Epithelial cell of esophagus (primary cell): ENCODE results near the gene ADARB2.

Source experiments
- DNase-seq: peaks from one replicate; pipeline ENCODE4 v3.0.0; 2010; ENCODE audit warnings: low read depth
- H3K4me3 ChIP-seq: 2 replicates; pipeline ENCODE4 v1.5.1; 2011; ENCODE audit warnings: mild to moderate bottlenecking, low read length, control low read depth
- TF ChIP-seq, protein P1 (sequence below): IDR thresholded peaks from 2 replicates; pipeline ENCODE4 v1.5.1; 2011; ENCODE audit warnings: low read depth, mild to moderate bottlenecking, low read length, control low read depth, inconsistent platforms; ENCODE audit not compliant: insufficient read depth; ENCODE audit errors: missing control alignments

The ADARB2 gene

DNA sequence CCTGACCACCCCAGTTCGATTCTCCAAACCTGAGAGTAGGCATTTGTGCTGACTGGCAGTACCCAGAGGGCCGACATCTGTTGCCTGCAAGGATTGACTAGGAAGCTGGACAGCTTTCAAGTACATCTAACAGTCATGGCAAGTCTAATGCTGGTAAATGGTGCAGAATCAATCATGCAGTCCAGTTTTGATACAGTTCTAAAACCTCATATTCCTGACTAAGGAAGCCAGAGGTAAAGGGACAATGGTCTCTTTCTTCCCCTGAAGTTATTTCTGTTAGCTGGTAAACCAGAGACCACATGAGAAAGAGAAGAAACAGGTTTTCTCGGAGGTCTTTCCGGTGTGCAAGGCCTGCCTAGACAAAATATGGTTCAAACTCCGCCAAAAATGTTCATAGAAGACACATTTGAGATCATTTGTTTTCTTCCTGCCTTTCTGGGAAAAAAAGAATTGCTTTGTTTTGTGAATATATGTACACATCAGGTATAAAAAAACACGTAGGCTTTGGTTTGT lies 584.0 kb downstream of the ADARB2 start:
- no peak for DNase-seq
- no peak overlapping the region for H3K4me3 ChIP-seq
- TF ChIP-seq, protein P1, sequence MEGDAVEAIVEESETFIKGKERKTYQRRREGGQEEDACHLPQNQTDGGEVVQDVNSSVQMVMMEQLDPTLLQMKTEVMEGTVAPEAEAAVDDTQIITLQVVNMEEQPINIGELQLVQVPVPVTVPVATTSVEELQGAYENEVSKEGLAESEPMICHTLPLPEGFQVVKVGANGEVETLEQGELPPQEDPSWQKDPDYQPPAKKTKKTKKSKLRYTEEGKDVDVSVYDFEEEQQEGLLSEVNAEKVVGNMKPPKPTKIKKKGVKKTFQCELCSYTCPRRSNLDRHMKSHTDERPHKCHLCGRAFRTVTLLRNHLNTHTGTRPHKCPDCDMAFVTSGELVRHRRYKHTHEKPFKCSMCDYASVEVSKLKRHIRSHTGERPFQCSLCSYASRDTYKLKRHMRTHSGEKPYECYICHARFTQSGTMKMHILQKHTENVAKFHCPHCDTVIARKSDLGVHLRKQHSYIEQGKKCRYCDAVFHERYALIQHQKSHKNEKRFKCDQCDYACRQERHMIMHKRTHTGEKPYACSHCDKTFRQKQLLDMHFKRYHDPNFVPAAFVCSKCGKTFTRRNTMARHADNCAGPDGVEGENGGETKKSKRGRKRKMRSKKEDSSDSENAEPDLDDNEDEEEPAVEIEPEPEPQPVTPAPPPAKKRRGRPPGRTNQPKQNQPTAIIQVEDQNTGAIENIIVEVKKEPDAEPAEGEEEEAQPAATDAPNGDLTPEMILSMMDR, result no peak

DNA sequence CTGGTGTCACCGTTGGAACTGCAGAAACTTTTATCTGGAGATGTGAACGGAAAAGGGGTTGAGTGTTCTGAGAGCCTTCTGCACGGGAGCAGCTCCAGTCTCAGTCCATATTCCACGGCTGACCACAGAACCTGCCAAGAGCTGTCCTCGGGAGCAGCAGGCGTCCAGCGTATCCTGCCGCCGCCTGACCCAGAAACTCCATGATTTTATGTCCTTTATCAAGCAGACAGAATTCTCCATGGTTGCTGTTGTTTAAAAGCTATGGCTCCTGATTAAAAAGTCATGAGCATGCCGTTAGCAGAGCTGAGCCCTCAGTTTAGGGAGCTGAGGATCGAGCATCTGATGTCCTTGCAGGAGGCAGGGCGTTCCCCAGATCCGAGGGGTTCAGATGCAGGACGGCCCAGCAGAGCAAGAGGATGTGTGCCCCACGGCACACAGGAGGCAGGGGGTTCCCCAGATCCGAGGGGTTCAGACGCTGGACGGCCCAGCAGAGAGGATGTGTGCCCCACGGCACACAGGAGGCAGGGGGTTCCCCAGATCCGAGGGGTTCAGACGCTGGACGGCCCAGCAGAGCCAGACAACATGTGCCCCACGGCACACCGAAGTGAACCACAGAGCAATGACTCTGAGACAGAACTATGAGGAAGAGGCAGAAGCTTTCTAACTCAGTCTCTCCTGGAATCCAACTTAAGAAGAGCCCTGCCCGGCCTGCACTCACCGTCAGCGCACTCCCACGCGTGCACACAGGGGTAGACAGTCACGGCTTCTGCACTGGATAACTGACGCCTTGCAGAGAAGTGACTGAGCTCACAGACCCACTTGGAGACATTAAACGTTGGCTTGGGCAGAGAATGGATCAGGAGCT lies 584.7 kb downstream of the ADARB2 start:
- peak; percentile 11 for DNase-seq
- no peak overlapping the region for H3K4me3 ChIP-seq
- TF ChIP-seq, protein P1, result no peak

DNA sequence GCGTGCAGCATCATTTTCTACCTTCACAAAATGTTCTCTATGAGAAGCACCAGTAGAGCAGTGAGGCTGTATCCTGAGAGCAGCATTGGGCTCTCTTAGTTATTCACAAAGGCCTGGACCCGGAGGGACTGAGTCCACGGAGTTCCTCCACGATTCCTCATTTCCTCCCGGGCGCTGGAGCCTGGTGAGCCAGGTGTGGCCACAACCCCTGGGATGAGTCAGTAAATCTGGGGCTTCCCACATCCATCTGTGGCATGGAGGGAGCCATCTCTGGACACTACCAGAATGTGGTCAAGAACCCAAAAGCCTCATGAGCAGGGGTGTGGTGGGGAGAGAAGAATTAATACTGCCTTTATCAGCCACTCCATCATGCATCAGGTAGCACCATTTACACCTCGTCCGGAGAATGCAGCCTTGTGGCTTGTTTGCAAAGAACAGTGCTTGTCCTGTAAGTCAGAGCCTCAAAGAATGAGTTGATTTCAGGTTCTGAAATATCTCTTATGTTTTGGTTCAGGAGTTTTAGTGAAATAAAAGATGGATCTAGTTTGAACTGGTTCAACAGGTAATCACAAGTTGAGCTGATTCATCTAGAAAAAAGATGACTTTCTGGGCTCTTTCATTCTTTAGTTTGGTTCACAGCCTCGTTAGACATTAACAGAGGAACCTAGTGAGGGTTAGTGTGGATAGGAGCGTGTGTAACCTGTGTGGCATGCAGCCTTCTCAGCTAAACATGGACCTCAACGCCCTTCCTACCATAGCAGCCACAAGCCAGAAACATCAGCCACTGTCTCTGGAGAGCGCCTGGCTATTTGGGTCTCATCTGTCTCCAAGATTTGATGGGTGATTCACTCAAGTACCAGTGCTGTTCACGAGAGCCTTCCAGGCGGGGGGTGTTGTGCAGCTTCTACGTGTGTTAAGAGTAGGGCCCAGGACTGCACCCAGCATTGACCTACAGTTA lies 586.0 kb downstream of the ADARB2 start:
- H3K4me3 ChIP-seq, result no peak overlapping the region
- peak; percentile 54 for DNase-seq
- TF ChIP-seq, protein P1, result no peak

DNA sequence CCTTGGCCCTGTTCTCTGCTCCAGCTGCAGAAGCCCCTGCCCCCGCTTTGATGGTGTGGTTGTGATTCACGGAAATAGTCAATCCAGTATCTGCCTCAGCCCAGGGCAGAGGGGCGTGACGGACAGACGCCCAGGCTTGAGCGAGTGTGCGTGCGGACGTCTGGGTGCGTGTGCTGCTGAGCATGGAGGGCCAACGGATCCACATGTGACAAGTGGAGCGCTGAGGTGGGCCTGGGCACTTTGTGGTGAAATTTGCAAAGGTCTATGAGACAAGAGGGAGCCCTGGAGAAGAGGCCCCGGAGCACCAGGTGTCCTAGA lies 586.7 kb downstream of the ADARB2 start:
- TF ChIP-seq, protein P1, result no peak
- DNase-seq, result no peak
- no peak overlapping the region for H3K4me3 ChIP-seq

DNA sequence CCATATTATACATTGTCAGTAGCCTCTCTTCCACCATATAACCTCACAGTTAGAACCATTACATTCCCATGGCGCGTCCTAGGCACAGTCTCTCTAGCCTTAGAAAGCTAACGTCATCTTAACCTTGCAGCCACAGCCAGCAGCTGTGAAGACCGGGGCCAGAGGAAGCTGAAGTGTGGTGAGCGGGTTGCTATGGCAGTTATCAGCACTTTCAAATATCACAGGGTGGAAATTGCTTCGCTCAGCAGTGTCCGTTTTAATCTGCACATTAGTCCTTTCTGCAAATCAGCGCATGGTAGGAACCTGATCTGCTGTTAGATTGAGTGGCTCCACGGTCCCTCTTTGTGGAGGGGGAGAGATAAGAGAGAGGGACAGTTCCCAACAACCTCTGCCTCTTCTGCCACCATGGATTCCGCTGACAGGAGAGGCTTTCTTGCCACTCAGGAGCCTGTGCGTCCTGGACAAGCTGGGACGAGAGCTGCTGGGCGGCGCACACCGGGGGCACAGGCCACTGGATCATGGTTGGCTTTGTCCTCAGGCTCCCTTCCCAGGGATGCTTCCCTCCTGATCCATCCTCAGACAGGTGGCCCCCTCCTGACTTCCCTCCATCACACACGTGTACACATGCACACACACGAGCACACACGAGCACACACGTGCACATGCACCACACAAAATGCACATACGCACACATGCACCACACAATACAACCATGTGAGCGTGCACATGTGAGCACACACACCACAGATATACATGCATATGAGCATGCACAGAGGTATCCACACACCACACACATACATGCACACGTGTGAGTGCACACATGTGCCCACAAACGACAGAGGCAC lies 587.3 kb downstream of the ADARB2 start:
- TF ChIP-seq, protein P1, result no peak

DNA sequence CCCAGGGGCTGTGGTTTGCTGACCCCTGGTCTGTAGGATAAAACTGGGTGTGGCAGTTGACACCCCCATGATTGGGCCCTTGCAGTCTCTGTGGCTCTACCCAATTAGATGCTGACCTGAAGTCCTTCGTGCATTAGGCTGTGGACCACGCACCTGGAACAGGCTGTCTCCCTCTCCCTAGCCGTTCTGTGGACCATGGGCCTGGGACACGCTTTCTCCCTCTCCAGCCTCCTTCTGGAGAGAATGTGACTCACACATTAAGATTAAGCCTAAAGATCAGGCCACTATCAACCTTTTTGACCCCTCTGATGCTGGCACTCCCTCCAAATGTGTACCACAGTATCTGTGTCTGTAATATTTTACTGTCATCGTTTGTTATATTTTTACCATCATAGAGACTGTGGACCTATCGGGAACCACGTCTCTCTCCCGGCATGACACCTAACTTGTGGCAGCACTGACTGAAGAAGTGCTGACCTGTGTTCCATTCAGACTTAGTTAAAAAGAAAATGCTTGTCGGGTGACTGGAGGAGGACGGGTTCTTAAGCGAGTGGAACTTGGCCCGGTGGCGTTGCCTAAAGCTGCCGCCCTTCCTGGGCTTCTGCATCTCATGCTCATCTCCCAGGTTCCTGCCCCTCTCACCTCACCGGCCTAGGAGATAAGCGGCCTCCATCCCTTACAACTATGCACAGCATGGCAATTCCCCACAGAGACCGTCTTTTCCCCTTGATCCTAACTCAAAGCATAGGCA lies 588.3 kb downstream of the ADARB2 start:
- TF ChIP-seq, protein P1, result no peak
- no peak overlapping the region for H3K4me3 ChIP-seq
- DNase-seq, result no peak

More for the DNA sequence above, 587.3 kb downstream of the ADARB2 start:
- no peak overlapping the region for H3K4me3 ChIP-seq
- DNase-seq, result no peak
